ENCODE results near the gene GLT6D1.
"Not testable (repeated sequence)": the region's sequence is repeated elsewhere in the genome, so short reads cannot be mapped to it uniquely, and the experiment has no call there.

The GLT6D1 gene

GRCh38 chr9:135639196-135639595, at the start of gene GLT6D1:
Gene GLT6D1 (minus strand): TSS chr9:135639540. CDS start chr9:135639187, 353 bp downstream.
- DNase-seq, result no peak

- no peak for DNase-seq
These were observed 49.7 kb upstream of the GLT6D1 start for GRCh38 chr9:135689011-135689410.

GRCh38 chr9:135687216-135687615, 47.9 kb upstream of the GLT6D1 start:
- DNase-seq, result no peak

- DNase-seq, result no peak
These were observed 45.4 kb upstream of the GLT6D1 start for GRCh38 chr9:135684691-135685090.

- DNase-seq, result no peak
These were observed 44.2 kb upstream of the GLT6D1 start for GRCh38 chr9:135683401-135684034.

- DNase-seq, result no peak
These were observed 41.8 kb upstream of the GLT6D1 start for GRCh38 chr9:135681161-135681560.

- no peak for DNase-seq
These were observed 40.7 kb upstream of the GLT6D1 start for GRCh38 chr9:135680056-135680455.

- DNase-seq, result no peak
These were observed 39.1 kb upstream of the GLT6D1 start for GRCh38 chr9:135678236-135679017.

GRCh38 chr9:135677641-135678168, 38.4 kb upstream of the GLT6D1 start:
- DNase-seq, result no peak

- DNase-seq, result no peak
These were observed 37.6 kb upstream of the GLT6D1 start for GRCh38 chr9:135676891-135677290.

- no peak for DNase-seq
These were observed 35.6 kb upstream of the GLT6D1 start for GRCh38 chr9:135674977-135675376.

GRCh38 chr9:135673941-135674340, 34.6 kb upstream of the GLT6D1 start:
- no peak for DNase-seq

- not testable (repeated sequence) for DNase-seq
These were observed 33.4 kb upstream of the GLT6D1 start for GRCh38 chr9:135672786-135673185.

GRCh38 chr9:135671591-135672041, 32.3 kb upstream of the GLT6D1 start:
- no peak for DNase-seq

- no peak for DNase-seq
These were observed 31.6 kb upstream of the GLT6D1 start for GRCh38 chr9:135670721-135671590.

GRCh38 chr9:135669616-135670285, 30.4 kb upstream of the GLT6D1 start:
- no peak for DNase-seq

GRCh38 chr9:135669018-135669417, 29.7 kb upstream of the GLT6D1 start:
- DNase-seq, result not testable (repeated sequence)

GRCh38 chr9:135667463-135668001, 28.2 kb upstream of the GLT6D1 start:
- DNase-seq, result no peak

- no peak for DNase-seq
These were observed 27.5 kb upstream of the GLT6D1 start for GRCh38 chr9:135666534-135667462.

- DNase-seq, result no peak
These were observed 26.5 kb upstream of the GLT6D1 start for GRCh38 chr9:135665795-135666189.

Data from SIG-M5 (cell line).